Stimulated activated effector memory CD8-positive, alpha-beta T cell treated with anti-CD3 and anti-CD28 coated beads, Interleukin-12 subunit alpha, Interleukin-12 subunit beta, amount 100 ng/mL, for 72 hours (primary cell): ENCODE results near the gene ERCC3.
"Not testable (repeated sequence)": the region's sequence is repeated elsewhere in the genome, so short reads cannot be mapped to it uniquely, and the experiment has no call there.

ENCODE experiments used
- ATAC-seq: fragments of 150-1000 bp; cut with Tn5 transposase; 2 replicates; pipeline ENCODE4 v1.10.0; 2021
- DNase-seq, 2 donors: peaks; one replicate each; pipeline ENCODE4 v3.0.0; 2021 to 2022; ENCODE audit warnings: low spot score in 2 of 2
- H3K27ac Mint-ChIP-seq: one replicate; pipeline ENCODE4 v1.8.0; 2022; ENCODE audit warnings: mild to moderate bottlenecking, mixed read lengths
- H3K36me3 Mint-ChIP-seq: one replicate; pipeline ENCODE4 v1.8.0; 2022; ENCODE audit warnings: mild to moderate bottlenecking, mixed read lengths
- H3K4me1 Mint-ChIP-seq: one replicate; pipeline ENCODE4 v1.8.0; 2022; ENCODE audit warnings: mixed read lengths
- H3K4me3 Mint-ChIP-seq: one replicate; pipeline ENCODE4 v1.8.0; 2022; ENCODE audit warnings: mild to moderate bottlenecking, mixed read lengths
- H3K9me3 Mint-ChIP-seq: one replicate; pipeline ENCODE4 v1.8.0; 2022; ENCODE audit warnings: mixed read lengths

ERCC3 gene

GRCh38 chr2:127256381-127256780 is 37.6 kb downstream of the ERCC3 start:
- DNase-seq: no peak
- Mint-ChIP-seq H3K36me3 (peaks cover 54% of the 10 kb centered on the region), H3K9me3 (no peaks in the 10 kb centered on the region), H3K4me1 (no peaks in the 10 kb centered on the region), H3K27ac (peak overlapping the region; percentile 6), H3K4me3 (no peak overlapping the region)
- ATAC-seq: no peak

- no peak overlapping the region for H3K27ac Mint-ChIP-seq
- H3K36me3 Mint-ChIP-seq: peaks cover 52% of the 10 kb centered on the region
- no peak for ATAC-seq
- DNase-seq: no peak
- H3K9me3 Mint-ChIP-seq: no peaks in the 10 kb centered on the region
- no peaks in the 10 kb centered on the region for H3K4me1 Mint-ChIP-seq
- H3K4me3 Mint-ChIP-seq: no peak overlapping the region
Measured at GRCh38 chr2:127255721-127256120, 38.2 kb downstream of the ERCC3 start.

- no peak overlapping the region for H3K4me3 Mint-ChIP-seq
- H3K4me1 Mint-ChIP-seq: no peaks in the 10 kb centered on the region
- H3K27ac Mint-ChIP-seq: peak overlapping the region; percentile 11
- ATAC-seq: no peak
- H3K36me3 Mint-ChIP-seq: peaks cover 52% of the 10 kb centered on the region
- H3K9me3 Mint-ChIP-seq: no peaks in the 10 kb centered on the region
- DNase-seq: no peak
Measured at GRCh38 chr2:127255146-127255545, 38.8 kb downstream of the ERCC3 start.

GRCh38 chr2:127254386-127254981 is 39.5 kb downstream of the ERCC3 start:
- no peak for DNase-seq
- Mint-ChIP-seq H3K4me1 (no peaks in the 10 kb centered on the region), H3K9me3 (no peaks in the 10 kb centered on the region), H3K36me3 (peaks cover 45% of the 10 kb centered on the region), H3K27ac (peak overlapping the region; percentile 11), H3K4me3 (no peak overlapping the region)
- no peak for ATAC-seq

- not testable (repeated sequence) for H3K36me3 Mint-ChIP-seq, H3K4me1 Mint-ChIP-seq, ATAC-seq, H3K27ac Mint-ChIP-seq, DNase-seq, H3K9me3 Mint-ChIP-seq, H3K4me3 Mint-ChIP-seq
Measured at GRCh38 chr2:127241184-127241583, 52.8 kb downstream of the ERCC3 start.

- Mint-ChIP-seq H3K27ac (no peak overlapping the region), H3K36me3 (no peaks in the 10 kb centered on the region), H3K4me1 (no peaks in the 10 kb centered on the region), H3K4me3 (no peak overlapping the region), H3K9me3 (peaks cover 8% of the 10 kb centered on the region)
- ATAC-seq (no peak), DNase-seq (no peak)
Measured at GRCh38 chr2:127239395-127239794, 54.5 kb downstream of the ERCC3 start.

- H3K4me1 Mint-ChIP-seq, H3K9me3 Mint-ChIP-seq, H3K36me3 Mint-ChIP-seq, H3K27ac Mint-ChIP-seq, H3K4me3 Mint-ChIP-seq, DNase-seq, ATAC-seq: not testable (repeated sequence)
Measured at GRCh38 chr2:127237768-127238167, 56.2 kb downstream of the ERCC3 start.

GRCh38 chr2:127235082-127235702 is 58.8 kb downstream of the ERCC3 start:
- ATAC-seq (no peak), DNase-seq (no peak)
- peaks cover 3% of the 10 kb centered on the region for H3K9me3 Mint-ChIP-seq
- H3K4me1 Mint-ChIP-seq: no peaks in the 10 kb centered on the region
- no peak overlapping the region for H3K4me3 Mint-ChIP-seq
- H3K27ac Mint-ChIP-seq: no peak overlapping the region
- H3K36me3 Mint-ChIP-seq: no peaks in the 10 kb centered on the region

- Mint-ChIP-seq H3K27ac (no peak overlapping the region), H3K4me3 (no peak overlapping the region), H3K9me3 (peaks cover 3% of the 10 kb centered on the region), H3K36me3 (no peaks in the 10 kb centered on the region), H3K4me1 (no peaks in the 10 kb centered on the region)
- ATAC-seq (no peak), DNase-seq (no peak)
Measured at GRCh38 chr2:127233710-127234109, 60.2 kb downstream of the ERCC3 start.

GRCh38 chr2:127231130-127231865 is 62.6 kb downstream of the ERCC3 start:
- Mint-ChIP-seq H3K36me3 (no peaks in the 10 kb centered on the region), H3K4me1 (peaks cover 6% of the 10 kb centered on the region), H3K9me3 (no peaks in the 10 kb centered on the region), H3K4me3 (no peak overlapping the region), H3K27ac (no peak overlapping the region)
- no peak for ATAC-seq
- no peak for DNase-seq

GRCh38 chr2:127229555-127229954 is 64.4 kb downstream of the ERCC3 start:
- peaks cover 20% of the 10 kb centered on the region for H3K4me1 Mint-ChIP-seq
- no peak overlapping the region for H3K4me3 Mint-ChIP-seq
- no peak overlapping the region for H3K27ac Mint-ChIP-seq
- no peaks in the 10 kb centered on the region for H3K36me3 Mint-ChIP-seq
- no peak for ATAC-seq
- H3K9me3 Mint-ChIP-seq: no peaks in the 10 kb centered on the region
- no peak for DNase-seq

- Mint-ChIP-seq H3K9me3 (no peaks in the 10 kb centered on the region), H3K4me1 (peaks cover 20% of the 10 kb centered on the region), H3K27ac (no peak overlapping the region), H3K36me3 (no peaks in the 10 kb centered on the region), H3K4me3 (no peak overlapping the region)
- no peak for DNase-seq
- ATAC-seq: no peak
Measured at GRCh38 chr2:127228102-127228501, 65.8 kb downstream of the ERCC3 start.

- H3K9me3 Mint-ChIP-seq, H3K4me3 Mint-ChIP-seq, ATAC-seq, DNase-seq, H3K36me3 Mint-ChIP-seq: not testable (repeated sequence)
- Mint-ChIP-seq H3K27ac (peak overlapping the region; percentile 80), H3K4me1 (peaks cover 20% of the 10 kb centered on the region)
Measured at GRCh38 chr2:127227264-127227660, 66.7 kb downstream of the ERCC3 start.

GRCh38 chr2:127226520-127227263 is 67.3 kb downstream of the ERCC3 start:
- H3K27ac Mint-ChIP-seq: peak overlapping the region; percentile 80
- H3K4me3 Mint-ChIP-seq: peak overlapping the region; percentile 57
- H3K36me3 Mint-ChIP-seq: no peaks in the 10 kb centered on the region
- peak; percentile 25 to 80 for DNase-seq
- H3K4me1 Mint-ChIP-seq: peaks cover 20% of the 10 kb centered on the region
- peak; percentile 96 for ATAC-seq
- H3K9me3 Mint-ChIP-seq: no peaks in the 10 kb centered on the region

- peak overlapping the region; percentile 57 for H3K4me3 Mint-ChIP-seq
- no peak for ATAC-seq
- H3K9me3 Mint-ChIP-seq: no peaks in the 10 kb centered on the region
- H3K36me3 Mint-ChIP-seq: no peaks in the 10 kb centered on the region
- peaks cover 20% of the 10 kb centered on the region for H3K4me1 Mint-ChIP-seq
- no peak for DNase-seq
- peak overlapping the region; percentile 80 for H3K27ac Mint-ChIP-seq
Measured at GRCh38 chr2:127226132-127226519, 67.8 kb downstream of the ERCC3 start.
